GM21381 (cell line): ENCODE measurements around the gene SPATA2L.
"Not testable (repeated sequence)": the region's sequence is repeated elsewhere in the genome, so short reads cannot be mapped to it uniquely, and the experiment has no call there.

Experiments
- ATAC-seq: cut with Tn5 transposase; IDR thresholded peaks from one replicate; pipeline ENCODE4 v1.9.1; 2021; ENCODE audit warnings: mild to moderate bottlenecking, moderate library complexity; ENCODE audit not compliant: unreplicated experiment

The SPATA2L gene

GRCh38 chr16:89708481-89708931 lies 7.0 kb upstream of the SPATA2L start:
- ATAC-seq = no peak

DNA sequence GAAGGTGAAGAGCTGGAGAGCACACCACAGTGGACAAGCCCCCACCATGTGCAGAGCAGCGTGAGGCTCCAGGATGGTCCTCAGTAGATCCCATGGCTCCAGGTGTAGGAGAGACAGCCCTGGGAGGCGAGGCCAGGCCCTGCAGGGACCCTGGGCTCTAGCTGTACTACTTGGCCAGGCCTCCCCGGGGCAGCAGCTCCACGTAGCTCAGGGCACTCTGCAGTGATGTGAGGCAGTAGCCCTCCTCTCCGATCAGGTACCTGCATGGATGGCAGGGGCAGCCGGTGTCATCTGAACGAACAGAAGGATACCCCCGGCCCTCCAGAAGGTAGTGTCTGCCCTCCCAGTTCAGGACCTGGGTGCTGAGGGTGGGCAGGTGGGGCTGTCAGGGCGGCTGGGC lies 6.2 kb upstream of the SPATA2L start:
- ATAC-seq = no peak

DNA sequence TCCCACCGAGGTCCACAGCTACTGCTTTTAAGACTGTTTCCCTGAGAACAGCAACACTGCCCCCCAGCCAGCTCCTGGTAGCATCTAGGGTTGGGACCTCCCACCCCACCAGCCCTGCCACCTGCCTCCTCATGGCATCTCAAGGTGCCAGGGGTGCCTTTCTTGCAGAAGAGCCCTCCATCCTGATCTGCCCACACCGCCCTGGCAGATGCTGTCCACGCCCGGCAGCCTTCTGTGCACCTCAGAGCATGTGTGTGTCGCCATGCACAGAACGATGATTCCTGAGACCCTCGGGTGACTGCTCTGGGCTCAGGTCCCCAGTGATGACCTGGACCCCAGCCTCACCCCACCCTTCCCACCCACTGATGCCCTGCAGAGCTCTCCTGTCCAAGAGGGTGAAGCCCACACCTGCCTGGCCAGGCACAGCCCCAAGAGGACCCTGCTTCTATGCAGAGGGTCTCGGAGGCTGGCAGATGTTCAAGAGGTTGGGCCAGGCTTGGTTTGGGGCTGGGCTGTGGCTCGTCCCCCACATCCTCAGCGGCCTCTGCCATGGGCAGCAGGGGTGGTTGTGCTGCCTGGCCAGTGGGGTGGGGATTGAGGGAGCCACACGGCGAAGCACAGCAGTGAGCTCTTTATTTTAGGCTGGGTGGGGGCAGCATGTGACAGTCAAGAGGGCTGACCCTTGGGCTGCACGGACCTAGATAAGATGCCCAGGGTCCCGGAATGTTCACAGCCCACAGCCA lies 5.2 kb upstream of the SPATA2L start:
- no peak for ATAC-seq

DNA sequence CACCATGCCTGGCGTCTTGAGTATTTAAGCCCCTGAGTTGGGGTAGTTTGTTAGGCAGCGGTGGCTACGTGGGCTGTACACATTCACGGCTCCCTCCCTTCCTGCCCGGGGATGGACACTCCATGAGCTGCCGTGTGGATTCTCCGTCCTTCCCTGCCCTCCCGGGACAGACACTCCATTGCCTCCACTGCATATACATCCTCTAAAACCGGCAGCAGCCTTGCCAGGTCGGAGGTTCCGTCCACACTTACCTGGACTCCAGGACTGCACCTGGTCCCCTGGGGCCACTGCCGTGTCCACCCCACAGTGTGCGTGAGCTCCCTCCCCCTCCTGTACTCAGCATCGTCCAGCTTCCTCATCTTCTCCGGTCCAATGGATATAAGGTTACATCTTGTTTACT lies 3.5 kb upstream of the SPATA2L start:
- no peak for ATAC-seq

- no peak for ATAC-seq
Observed at GRCh38 chr16:89704281-89704680, 2.8 kb upstream of the SPATA2L start.

DNA sequence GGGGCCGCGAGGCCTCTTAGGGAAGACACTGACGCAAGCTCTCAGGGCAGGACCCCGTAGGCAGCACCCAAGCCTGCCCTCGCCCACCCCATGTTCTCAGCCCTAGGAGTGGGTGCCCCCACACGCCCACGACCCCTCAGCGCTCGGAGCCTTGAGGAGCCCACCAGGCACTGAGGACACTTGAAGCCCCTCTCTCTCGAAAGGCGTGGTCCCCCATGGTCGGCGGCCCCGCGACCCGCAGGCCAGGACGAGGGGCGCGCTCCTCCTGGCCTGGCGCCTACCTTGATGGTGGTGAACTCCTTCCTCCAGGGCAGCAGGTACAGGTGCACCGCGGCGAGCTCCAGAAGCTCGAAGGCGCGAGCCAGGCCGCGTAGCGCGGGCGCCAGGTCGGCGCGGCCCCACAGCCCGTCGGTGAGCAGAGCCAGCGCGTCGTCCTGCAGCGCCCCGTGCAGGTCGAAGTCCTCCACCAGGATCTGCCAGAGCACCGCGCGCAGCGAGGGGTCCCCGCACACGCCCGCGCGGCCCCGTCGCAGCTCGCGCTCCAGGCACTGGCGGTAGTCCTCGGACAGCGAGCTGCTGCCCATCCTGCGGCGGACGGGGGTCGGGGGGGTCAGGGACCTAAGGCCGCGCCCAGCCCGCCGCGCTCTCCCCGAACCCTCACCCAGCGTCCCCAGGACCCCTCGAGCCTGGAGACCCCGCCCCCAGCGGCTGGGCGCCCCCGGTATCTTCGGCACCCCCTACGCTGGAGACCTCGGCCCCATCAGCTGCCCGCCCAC lies 668 bp downstream of the SPATA2L start:
- ATAC-seq = peak; percentile 7

DNA sequence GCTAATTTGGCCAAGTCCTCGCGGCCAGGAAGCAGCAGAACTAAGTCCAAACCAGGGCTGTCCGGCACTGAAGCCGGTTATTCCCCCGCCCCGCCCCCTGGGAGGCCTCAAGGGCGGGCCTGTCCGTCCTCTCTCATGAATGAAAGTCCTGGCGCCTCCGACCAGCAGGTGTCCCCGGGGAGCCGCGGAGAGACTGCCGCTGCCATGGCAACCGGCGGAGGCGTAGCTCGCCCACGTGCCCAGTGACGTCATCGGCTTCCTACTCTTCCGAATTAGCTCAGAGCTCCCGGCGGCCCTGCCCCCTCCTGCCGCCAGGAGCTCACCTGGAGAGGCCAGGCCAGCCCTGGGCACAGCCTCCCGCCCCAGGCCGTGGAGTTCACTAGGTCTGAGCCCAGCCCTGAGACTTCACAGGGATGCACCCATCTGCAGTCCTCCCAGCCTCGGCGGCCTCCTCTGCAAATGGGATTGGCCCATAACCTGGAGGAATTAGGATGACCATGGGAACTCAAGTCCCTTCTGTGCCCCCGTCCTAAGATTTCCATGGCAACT lies 1.3 kb downstream of the SPATA2L start:
- ATAC-seq = peak; percentile 44

- ATAC-seq = not testable (repeated sequence)
Observed at GRCh38 chr16:89699629-89700099, 1.8 kb downstream of the SPATA2L start.

GRCh38 chr16:89698717-89699116 lies 2.8 kb downstream of the SPATA2L start:
- not testable (repeated sequence) for ATAC-seq

GRCh38 chr16:89697616-89698331 lies 3.7 kb downstream of the SPATA2L start:
- no peak for ATAC-seq

DNA sequence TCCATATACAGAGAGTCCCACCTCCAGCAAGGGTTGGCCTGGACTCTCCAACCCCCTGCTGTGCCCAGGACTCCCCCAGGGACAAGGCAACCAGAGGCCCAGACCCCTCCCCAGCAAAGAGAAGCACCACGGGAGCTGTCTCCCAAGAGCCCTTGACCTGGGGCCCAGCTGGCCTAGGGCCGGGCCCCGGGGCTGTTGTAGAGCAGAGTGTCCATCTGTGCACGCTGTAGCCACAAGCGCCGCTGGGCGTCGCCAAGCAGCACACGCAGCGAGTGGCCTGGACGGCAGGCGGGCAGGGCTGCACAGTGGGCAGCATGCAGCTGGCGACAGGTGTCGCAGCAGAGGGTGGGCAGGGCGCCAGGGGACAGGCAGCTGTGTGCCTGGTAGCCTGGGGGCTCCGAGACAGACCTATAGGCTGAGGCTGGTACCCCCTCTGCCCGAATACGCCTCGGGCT lies 4.3 kb downstream of the SPATA2L start:
- no peak for ATAC-seq

GRCh38 chr16:89696670-89697128 lies 4.8 kb downstream of the SPATA2L start:
- ATAC-seq = no peak

GRCh38 chr16:89695875-89696669 lies 5.4 kb downstream of the SPATA2L start:
- no peak for ATAC-seq

- ATAC-seq = no peak
Observed at GRCh38 chr16:89695086-89695874, 6.2 kb downstream of the SPATA2L start.

DNA sequence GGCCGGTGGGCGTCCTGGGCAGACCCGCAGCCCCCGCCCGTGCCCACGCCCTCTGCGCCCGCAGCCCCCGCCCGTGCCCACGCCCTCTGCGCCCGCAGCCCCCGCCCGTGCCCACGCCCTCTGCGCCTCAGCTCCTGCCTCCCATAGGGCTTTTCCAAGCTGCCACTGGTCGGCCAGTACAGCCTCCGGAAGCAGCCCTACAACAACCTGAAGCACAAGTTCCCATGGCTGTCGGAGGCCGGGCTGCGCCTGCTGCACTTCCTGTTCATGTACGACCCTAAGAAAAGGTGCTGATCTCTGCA lies 6.8 kb downstream of the SPATA2L start:
- ATAC-seq = not testable (repeated sequence)

DNA sequence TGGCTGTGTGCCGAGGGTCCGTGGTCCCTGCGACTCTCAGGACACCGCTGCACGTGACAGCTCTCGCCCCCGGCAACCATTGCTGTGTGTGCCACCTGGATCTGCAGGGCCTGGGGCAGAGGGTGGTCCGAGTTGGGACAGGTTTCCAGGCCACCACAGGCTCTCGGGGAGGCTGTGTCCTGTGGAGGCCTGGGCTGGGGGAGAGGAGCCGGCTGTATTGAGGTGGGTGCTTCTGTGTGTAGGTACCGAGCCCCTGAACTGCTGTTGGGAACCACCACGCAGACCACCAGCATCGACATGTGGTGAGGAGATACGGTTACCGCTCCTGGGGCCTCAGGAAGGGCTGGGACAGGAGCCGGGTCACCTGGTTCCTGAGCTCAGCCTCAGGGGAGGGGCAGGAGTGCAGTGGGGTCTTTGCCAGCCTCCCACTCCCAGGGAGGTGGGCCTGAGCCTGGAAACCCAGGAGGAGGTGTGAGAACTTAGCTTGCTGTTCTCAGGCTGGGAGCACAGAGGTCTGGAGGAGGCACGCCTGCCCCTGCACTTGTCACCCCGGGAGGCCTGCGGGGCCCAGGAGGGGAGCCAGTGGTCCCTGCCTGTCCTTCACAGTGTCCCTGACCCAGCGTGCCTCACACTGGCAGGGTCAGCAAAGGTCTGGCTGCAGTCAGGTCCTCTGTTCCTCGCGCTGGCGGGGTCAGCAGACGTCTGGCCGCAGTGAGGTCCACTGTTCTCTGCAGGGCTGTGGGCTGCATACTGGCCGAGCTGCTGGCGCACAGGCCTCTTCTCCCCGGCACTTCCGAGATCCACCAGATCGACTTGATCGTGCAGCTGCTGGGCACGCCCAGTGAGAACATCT lies 7.3 kb downstream of the SPATA2L start:
- no peak for ATAC-seq

GRCh38 chr16:89693289-89693731 lies 8.2 kb downstream of the SPATA2L start:
- no peak for ATAC-seq

- no peak for ATAC-seq
Observed at GRCh38 chr16:89691986-89692569, 9.4 kb downstream of the SPATA2L start.
